ENCODE results near the gene NOS2.

GRCh38 chr17:27810211-27810901 is 10.0 kb upstream of the NOS2 start:
- TF ChIP-seq EZH2 (IDR thresholded peaks at IDR 0.05) = no peak
- no peak for TF ChIP-seq CTCF (IDR thresholded peaks at IDR 0.05)

Measured in neural progenitor cell (in vitro differentiated cells).